HG03025 (cell line): Measurements from ENCODE around the gene EXOSC5.
"Not testable (repeated sequence)": the region's sequence is repeated elsewhere in the genome, so short reads cannot be mapped to it uniquely, and the experiment has no call there.

Experiments
- ATAC-seq: cut with Tn5 transposase; IDR thresholded peaks from one replicate; pipeline ENCODE4 v1.9.1; 2021; ENCODE audit warnings: mild to moderate bottlenecking, moderate library complexity; ENCODE audit not compliant: unreplicated experiment, low FRiP score

The EXOSC5 gene

DNA sequence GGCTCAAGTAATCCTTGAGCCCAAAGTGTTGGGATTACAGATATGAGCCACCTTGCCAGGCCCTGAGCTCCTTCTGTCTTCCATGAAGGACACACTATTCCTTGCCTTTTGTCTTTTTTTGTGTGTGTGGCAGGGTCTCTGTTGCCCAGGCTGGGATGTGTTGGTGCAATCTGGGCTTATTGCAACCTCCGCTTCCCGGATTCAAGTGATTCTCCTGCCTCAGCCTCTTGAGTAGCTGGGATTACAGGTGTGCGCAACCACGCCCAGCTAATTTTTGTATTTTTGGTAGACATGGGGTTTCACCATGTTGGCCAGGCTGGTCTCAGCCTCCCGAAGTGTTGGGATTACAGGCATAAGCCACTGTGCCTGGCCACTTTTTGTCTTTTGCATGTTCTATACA, 11.7 kb upstream of the EXOSC5 start:
- ATAC-seq: not testable (repeated sequence)

DNA sequence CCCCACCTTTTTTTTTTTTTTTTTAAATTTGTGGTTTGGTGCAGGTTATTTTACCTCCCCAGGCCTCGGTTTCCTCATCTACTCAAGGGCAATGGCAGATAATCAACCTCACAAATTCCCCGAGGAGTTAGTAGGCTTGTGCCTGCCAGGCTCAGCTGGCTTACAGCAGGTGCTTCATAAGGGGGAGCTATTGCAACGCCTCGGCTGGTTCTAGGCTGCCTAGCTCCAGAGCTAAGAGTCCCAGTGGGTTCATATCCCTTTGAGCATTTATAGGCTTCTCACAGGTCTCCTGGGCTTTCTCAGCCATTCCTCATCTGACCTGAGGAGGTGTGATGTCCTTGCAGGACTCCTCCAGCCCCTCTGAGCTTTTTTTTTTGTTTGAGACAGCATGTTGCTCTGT, 11.1 kb upstream of the EXOSC5 start:
- ATAC-seq: no peak

DNA sequence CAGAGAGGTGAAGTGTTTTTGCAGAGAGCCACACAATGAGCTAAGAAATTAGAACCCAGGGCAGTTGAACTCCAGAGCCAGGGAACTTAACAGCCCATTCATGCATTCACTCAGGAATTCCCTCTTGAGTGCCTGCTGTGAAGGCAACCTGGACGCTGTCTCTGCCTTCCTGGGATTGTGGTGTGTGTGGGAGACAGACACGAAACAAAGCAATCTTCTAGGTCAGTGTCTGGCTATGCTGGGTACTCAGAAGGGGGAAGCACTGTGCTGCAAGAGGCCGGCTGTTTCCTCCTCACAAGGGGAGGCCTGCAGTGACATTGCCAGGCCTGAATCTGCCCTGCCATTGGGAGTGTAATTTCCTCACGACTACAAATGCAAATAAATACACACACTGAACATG, 10.1 kb upstream of the EXOSC5 start:
- no peak for ATAC-seq

DNA sequence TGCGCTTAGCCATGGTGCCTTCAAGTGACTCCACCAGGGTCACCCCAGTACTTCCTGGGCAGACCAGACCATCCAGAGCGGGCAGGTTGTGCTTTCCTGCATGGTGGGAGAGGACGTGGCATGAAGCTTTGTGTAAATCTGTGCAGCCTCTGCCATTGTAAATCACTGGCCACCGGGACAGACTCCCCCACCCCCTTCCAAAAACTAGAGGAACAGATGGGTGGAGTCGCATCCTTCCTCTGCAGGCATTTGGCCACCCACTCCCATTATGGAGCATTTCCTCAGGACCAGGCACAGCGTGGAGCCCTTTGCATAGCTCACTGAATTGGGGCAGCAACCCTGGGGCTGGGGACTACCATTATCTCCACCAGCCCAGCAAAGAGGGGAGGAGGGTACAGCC, 8.6 kb upstream of the EXOSC5 start:
- ATAC-seq: no peak

DNA sequence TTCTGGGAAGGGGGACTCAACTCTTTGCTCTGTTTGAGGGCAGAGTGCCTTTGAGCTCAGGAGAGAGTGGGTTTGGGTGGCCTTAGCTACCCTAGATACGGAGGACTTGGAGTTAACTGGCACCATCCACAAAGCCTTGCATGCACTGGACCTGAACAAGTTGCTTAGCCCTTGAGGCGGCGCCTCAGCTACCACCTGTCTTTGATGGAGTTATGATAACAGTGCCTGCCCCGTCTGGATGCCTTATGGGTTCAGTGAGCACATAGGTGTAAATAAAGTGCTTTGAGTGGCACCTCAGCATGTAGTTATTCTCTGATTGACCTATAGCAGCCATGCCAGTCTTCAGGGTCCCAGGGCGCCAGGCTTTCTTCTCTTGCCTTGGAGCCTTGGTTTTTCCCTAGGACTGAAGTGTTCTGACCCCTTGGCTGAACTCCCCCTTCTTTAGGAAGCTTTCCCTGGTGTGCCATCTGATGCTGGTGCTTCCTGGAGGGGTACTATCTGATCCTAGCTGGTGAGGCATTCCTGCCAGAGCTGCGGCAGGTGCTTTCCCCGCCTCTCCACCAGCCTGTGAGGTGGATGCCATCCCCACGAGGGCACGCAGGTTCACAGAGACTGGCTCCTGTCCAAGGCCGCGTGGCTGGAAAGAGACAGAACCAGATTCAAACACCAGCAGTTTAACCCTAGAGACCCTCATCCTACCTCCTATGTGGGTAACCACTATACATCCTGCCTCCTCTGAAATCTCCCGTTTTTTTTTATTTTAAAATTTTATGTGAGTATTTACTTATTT, 6.2 kb upstream of the EXOSC5 start:
- no peak for ATAC-seq

DNA sequence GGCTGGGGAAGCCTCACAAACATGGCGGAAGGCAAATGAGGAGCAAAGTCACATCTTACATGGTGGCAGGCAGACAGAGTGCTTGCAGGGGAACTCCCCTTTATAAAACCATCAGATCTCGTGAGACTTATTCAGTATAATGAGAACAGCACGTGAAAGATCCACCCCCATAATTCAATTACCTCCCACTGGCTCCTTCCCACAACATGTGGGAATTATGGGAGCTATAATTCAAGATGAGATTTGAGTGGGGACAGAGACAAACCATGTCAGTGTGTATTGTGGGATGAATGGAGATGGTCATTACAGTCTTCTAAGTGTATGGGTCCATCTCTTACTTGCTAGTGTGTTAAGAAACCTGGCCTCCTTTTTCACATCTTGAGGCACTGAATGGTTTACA, 4.9 kb upstream of the EXOSC5 start:
- ATAC-seq: no peak

DNA sequence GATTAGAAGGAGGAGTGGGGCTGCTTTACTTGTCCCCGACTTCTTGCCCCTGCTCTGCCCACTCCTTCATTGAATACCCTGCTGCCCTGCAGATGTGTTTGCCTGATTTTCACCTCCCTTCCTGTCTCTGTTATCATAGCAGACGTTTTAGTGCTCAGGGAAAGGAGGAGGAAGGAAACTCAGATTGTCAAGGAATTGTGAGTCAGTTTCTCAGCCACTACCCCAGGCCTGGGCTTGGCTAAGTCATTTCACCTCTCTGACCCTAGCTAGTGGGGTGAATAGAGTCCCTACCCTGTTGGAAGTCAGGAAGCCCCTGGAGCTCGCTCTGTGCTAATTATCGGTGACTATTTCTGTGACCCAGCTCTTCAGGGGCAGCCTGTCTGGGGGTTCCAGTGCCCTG, 4.3 kb upstream of the EXOSC5 start:
- no peak for ATAC-seq

DNA sequence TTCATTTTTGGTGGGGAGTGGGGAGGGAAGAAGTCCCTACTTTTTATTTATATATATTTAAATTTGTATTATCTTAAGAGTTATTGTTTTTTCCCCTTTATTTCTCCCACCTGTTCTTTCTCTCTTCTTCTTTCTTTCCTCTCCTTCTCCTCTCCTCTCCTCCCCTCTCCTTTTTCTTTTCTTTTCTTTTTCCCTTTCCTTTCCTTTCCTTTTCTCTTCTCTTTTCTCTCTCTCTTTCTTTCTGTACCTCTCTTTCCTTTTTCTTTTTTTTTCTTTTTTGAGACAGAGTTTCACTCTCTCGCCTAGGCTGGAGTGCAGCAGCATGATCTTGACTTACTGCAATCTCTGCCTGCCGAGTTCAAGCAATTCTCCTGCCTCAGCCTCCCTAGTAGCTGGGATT, 2.4 kb upstream of the EXOSC5 start:
- no peak for ATAC-seq

DNA sequence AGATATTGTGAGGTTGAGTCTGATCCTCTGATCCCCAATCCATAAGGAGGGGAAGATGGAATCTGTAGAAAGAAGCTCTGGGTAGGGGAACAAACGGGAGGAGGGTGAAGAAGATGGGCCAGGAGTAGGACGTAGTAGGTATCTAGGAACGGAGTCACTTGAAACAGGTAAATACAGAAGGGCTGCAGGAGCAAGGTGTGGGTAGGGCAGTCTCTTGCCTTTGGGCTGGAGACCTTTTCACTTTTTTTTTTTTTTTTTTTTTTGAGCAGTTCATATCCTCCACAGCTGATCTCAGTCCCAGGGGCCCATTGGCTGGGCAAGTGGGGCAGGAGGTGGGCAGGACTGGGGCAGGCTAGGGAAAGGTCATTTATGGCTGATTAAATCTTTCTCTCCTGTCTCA, 1.9 kb upstream of the EXOSC5 start:
- no peak for ATAC-seq

DNA sequence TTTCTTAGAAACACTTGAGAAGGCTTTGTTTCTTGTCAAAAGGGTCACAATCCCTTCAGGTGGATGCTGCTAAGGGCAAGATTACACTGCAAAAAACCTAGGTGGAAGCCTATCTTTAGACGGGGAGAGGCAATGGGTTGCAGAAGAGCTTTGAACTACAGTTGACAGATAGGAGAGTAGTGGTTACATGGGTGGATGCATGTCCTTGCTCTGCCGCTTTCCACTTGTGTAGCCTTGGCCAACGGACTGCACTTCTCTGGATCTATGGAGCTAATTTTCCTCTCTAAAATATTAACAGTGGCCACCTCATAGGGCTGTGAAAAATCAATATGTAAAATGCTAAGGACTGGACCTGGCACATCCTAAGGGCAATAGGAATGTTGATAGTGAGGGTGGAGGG, 1.4 kb upstream of the EXOSC5 start:
- ATAC-seq: no peak

DNA sequence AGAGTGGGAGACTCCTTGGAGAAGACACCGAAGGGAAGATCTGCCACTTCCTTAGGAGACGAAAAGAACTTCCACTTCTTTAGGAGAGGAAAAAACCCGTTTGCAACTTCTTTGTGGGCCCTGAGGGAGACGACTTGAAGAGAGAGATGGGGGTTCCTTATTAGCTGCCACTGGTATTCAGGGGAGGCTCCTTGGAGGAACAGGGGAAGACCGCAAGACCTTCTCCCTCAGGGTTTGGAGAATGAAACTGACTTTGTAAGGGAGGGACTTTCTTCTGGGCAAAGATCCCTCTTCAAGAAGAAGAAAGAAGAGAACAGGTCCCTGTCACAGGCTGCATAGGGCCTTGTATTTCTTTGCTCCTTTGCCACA, 875 bp upstream of the EXOSC5 start:
- no peak for ATAC-seq

DNA sequence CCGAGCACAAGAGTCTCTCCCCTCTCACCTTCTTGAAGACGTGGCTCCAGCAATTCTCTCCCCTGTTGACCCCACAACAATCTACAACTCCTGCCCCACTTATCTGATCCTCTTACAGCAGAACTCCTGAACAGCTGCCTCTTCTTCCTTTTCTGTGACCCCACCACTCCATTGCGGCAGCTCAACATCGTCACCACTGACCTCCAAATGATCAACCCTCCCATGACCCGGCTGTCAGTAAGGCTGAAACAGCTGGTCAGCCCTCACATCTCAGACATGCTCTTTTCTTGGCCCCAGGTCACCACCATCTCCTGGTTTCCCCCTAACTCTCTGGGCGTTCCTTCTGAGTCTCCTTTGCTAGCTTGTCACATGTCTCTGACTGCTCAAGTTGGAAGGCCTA, 1.8 kb downstream of the EXOSC5 start:
- ATAC-seq: no peak

DNA sequence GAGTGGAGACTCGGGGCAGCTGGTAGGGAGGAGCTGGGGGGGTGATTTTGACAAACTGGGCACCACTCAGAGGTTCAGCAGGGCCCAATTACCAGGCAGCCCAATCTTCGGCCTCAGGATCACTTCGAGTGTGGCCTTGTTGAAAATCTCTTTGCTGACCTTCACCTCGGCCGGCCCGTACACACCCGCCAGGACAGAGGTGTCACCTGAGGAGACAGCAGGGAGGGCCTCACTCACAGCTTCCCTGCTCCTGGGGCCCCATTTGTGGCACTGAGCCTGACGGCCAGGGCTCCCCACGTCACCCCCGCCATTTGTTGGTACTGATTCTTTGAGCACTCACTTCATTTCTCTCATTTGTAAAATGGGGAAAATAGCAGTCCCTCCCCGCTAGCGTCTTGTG, 4.4 kb downstream of the EXOSC5 start:
- ATAC-seq: no peak

DNA sequence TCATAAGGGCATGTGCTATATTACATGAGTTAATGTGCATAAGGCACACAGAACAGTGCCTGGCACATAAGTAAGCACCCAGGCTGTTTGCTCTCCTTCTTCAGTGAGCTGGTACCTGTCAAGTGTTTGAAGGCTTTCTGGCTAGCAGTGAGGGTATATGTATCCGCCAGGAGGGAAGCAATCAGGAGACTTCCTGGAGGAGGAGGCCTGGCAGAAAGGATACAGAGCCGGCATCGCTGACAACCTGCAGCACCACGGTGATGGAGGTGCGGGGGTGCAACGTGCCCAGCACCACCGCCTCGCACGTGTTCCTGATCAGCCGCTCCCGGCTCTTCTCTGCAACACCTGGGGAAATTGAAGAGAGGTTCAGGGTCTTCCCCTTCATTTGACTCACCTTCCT, 5.5 kb downstream of the EXOSC5 start:
- no peak for ATAC-seq

DNA sequence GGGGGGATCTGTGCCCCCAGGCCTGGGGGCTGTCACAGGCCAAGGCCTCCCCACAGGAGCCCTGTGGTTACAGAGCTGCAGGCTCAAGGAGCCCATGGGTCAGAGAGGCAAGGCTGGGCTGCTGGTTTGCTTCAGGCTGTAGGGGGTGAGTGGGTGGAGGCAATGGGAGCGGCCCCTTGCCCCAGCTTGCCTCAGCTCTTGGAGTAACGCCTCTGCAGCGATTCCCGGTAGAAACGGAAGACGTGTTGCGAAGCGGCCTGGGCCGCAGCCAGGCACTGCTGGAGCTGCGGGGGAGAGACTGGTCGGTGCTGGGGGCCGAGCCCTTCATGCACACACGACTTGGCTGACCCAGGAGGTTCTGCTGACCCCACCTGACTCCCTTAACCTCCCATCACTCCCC, 10.7 kb downstream of the EXOSC5 start:
- ATAC-seq: no peak

DNA sequence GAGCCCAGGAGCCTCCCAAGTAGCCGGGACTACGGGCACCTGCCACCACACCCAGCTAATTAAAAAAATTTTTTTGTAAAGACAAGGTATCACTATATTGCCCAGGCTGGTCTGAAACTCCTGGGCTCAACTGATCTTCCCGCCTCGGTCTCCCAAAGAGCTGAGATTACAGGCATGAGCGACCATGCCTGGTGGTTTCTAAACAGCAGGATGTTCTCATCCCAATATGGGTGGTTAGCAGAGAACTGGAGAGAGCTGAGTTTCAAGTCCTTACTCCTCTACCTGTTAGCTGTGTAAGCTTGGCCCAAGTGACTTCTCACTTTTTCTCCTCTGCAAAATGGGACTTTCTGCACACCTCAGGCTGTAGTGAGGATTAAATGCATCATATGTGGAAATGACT, 12.8 kb downstream of the EXOSC5 start:
- ATAC-seq: no peak

DNA sequence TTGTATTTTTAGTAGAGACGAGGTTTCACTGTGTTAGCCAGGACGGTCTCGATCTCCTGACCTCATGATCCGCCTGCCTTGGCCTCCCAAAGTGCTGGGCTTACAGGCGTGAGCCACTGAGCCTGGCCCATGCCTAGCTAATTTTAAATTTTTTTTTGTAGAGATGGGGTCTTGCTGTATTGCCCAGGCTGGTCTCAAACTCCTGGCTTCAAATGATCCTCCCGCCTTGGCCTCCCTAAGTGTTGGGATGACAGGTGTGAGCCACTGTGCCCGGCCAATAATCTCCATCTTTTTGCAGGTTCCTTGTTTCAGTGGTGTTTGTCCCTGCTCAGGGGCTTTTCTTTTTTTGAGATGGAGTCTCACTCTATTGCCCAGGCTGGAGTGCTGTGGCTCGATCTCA, 15.6 kb downstream of the EXOSC5 start:
- ATAC-seq: not testable (repeated sequence)

DNA sequence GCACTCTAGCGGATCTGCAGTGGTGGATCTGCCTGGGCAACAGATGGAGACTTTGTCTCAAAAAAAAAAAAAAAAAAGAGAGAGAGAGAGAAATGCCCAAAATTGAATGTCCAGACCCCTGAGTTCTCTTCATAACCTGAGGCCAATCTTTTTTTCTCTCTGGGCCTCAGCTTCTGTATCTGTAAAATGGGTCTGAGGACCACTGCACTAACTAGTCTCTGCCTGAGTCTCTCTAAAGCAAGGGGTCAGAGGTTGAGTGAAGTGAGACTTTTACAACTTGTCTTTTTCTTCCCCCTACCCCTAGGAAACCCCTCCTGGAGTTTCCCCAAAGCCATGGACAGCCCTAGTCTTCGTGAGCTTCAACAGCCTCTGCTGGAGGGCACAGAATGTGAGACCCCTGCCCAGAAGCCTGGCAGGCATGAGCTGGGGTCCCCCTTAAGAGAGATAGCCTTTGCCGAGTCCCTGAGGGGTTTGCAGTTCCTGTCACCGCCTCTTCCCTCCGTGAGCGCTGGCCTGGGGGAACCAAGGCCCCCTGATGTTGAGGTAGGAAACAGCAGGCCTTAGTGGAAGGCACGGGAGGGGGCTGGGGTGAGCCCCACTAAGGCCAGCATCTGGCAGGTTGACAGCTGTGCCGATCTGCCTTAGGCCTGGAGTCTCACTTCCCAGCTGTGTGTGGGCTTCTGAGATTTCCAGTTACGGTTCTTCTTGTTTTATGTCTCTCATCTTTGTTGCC, 19.0 kb downstream of the EXOSC5 start:
- ATAC-seq: no peak

DNA sequence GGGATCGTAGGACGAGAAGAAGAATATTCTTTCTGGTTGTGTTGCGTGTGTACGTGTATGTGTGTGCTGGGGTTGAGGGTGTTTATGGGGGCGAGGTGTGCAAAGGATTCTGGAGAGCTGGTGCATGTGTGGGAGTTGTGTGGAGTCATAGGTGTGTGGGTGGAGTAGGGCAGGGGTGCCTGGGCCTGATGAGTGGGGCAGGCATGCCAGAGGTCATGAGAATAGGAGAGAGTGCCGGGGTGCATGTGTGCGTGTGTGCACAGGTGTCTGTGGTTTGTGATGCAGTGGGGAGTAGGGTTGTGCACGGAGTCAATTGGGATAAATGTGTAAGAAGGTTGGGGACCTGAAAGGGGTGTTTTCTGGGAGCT, 20.2 kb downstream of the EXOSC5 start:
- ATAC-seq: no peak

DNA sequence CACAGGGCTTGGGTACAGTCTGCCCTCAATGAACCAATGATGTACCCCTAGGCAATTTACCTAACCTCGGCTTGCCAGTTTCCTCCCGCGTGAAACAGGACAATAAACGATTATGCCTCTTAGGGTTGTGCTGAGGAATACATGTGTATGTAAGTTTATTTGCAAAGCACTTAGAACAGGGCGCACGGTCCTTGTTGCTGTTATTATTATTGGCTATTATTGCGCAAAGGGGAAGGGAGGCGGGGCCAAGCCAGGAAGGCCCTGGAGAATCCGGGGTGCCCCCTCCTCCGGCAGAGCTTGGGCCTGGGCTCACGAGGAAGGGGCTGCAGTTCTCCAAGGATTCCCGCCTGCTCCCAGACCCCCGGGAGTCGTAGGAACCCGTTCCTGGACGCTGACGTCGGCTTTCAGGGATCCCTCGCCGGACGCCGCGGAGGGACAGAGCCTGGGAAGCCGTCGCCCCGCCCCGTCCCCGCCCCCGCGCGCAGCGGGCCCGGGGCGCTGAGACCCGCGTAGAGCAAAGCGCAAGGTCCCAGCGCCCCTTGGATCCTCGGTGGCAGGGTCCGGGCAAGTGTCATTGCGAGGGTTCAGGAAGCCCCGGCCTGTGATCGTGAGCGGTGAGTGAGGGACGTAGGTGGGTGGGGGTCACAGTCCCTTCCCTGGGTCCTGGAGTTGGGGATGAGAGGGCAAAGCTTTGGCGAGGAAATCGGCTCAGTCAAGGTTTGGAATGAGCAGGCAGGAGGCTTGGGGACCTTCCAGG, 20.7 kb downstream of the EXOSC5 start, which contains the start of gene TMEM91:
Gene TMEM91, plus strand, starts transcription at position 293 of the 757 bp plus-strand sequence. CDS start 1,777 bp downstream, outside the sequence.
- no peak for ATAC-seq

DNA sequence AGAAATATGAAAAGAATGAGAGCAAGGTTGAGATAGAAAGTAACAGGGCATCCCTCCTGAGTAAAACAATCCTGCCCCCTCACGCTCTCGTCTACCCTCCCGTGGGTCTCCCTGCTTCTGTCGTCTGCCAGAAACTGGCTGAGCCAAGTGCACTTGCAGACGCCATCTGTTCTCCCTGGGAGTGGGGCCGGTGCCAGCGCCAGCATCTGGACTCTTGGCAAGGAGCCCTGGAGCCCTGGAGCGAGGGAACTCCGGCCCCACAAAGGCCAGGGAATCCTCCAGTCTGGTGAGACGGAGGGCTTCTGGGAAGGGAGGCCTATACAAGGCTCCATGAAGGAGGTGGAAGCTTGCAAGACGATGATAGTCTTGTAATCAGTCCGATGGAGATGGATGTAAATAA, 23.2 kb downstream of the EXOSC5 start:
- no peak for ATAC-seq
